ENCODE data around the gene PCP4L1.
"Not testable (repeated sequence)": the region's sequence is repeated elsewhere in the genome, so short reads cannot be mapped to it uniquely, and the experiment has no call there.

- TF ChIP-seq EZH2 (IDR thresholded peaks at IDR 0.05; ENCODE audit: low read depth) = not testable (repeated sequence)
- TF ChIP-seq, protein P1, sequence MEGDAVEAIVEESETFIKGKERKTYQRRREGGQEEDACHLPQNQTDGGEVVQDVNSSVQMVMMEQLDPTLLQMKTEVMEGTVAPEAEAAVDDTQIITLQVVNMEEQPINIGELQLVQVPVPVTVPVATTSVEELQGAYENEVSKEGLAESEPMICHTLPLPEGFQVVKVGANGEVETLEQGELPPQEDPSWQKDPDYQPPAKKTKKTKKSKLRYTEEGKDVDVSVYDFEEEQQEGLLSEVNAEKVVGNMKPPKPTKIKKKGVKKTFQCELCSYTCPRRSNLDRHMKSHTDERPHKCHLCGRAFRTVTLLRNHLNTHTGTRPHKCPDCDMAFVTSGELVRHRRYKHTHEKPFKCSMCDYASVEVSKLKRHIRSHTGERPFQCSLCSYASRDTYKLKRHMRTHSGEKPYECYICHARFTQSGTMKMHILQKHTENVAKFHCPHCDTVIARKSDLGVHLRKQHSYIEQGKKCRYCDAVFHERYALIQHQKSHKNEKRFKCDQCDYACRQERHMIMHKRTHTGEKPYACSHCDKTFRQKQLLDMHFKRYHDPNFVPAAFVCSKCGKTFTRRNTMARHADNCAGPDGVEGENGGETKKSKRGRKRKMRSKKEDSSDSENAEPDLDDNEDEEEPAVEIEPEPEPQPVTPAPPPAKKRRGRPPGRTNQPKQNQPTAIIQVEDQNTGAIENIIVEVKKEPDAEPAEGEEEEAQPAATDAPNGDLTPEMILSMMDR (conservative IDR thresholded peaks at IDR 0.05) = not testable (repeated sequence)
These were observed 1.4 kb upstream of the PCP4L1 start for GRCh38 chr1:161257109-161257508.

Measured in PC-9 (cell line).